ENCODE data around the gene GALNT2.

Gene GALNT2

GRCh38 chr1:230049731-230050130 is 17.3 kb upstream of the GALNT2 start:
- in situ Hi-C loops (cut with MboI; ENCODE audit: low pct_unique_long_range_greater_than_20kb, low sequenced_read_pairs, unreplicated experiment) = no loop called here
- no peak for TF ChIP-seq CTCF (IDR thresholded peaks at IDR 0.05; ENCODE audit: extremely low read depth, insufficient read depth, missing control alignments)
- no peak for DNase-seq (ENCODE audit: low spot score)

GRCh38 chr1:230050973-230051735 is 15.9 kb upstream of the GALNT2 start:
- in situ Hi-C loops (cut with MboI; ENCODE audit: low pct_unique_long_range_greater_than_20kb, low sequenced_read_pairs, unreplicated experiment) = no loop called here
- TF ChIP-seq CTCF (IDR thresholded peaks at IDR 0.05; ENCODE audit: extremely low read depth, insufficient read depth, missing control alignments) = no peak
- no peak for DNase-seq (ENCODE audit: low spot score)

- no peak for DNase-seq (ENCODE audit: low spot score)
- in situ Hi-C loops (cut with MboI; ENCODE audit: low pct_unique_long_range_greater_than_20kb, low sequenced_read_pairs, unreplicated experiment) = no loop called here
- no peak for TF ChIP-seq CTCF (IDR thresholded peaks at IDR 0.05; ENCODE audit: extremely low read depth, insufficient read depth, missing control alignments)
Observed at GRCh38 chr1:230052018-230052417, 15.0 kb upstream of the GALNT2 start.

- in situ Hi-C loops (cut with MboI; ENCODE audit: low pct_unique_long_range_greater_than_20kb, low sequenced_read_pairs, unreplicated experiment) = no loop called here
- no peak for TF ChIP-seq CTCF (IDR thresholded peaks at IDR 0.05; ENCODE audit: extremely low read depth, insufficient read depth, missing control alignments)
- no peak for DNase-seq (ENCODE audit: low spot score)
Observed at GRCh38 chr1:230052665-230053064, 14.4 kb upstream of the GALNT2 start.

- in situ Hi-C loops (cut with MboI; ENCODE audit: low pct_unique_long_range_greater_than_20kb, low sequenced_read_pairs, unreplicated experiment) = no loop called here
- TF ChIP-seq CTCF (IDR thresholded peaks at IDR 0.05; ENCODE audit: extremely low read depth, insufficient read depth, missing control alignments) = no peak
- DNase-seq (ENCODE audit: low spot score) = no peak
Observed at GRCh38 chr1:230054092-230054749, 12.8 kb upstream of the GALNT2 start.

GRCh38 chr1:230056098-230056497 is 10.9 kb upstream of the GALNT2 start:
- in situ Hi-C loops (cut with MboI; ENCODE audit: low pct_unique_long_range_greater_than_20kb, low sequenced_read_pairs, unreplicated experiment) = no loop called here
- no peak for TF ChIP-seq CTCF (IDR thresholded peaks at IDR 0.05; ENCODE audit: extremely low read depth, insufficient read depth, missing control alignments)
- no peak for DNase-seq (ENCODE audit: low spot score)
